Muscle of arm (tissue), 12 donors: ENCODE data around the gene CCDC182. TPM values are rescaled to one million over a fixed set of nuclear protein-coding genes. Genes with fewer than 3 reads are reported as not detected.

ENCODE experiments used
- DNase-seq: peaks from one replicate; pipeline ENCODE4 v3.0.0-alpha.2; 2013
- polyA plus RNA-seq, 12 donors: library from polyadenylated mRNA; unstranded; fragments of 120-200 nt; gene quantifications; one replicate each; pipeline ENCODE4 v1.2.1, GENCODE V29; 2013; ENCODE audit not compliant: insufficient read length in 12 of 12

Gene CCDC182
- polyA plus RNA-seq, 12 donors, result not detected

GRCh38 chr17:57697891-57698711, 47.0 kb downstream of the CCDC182 start:
- DNase-seq, result no peak

GRCh38 chr17:57697197-57697596, 47.9 kb downstream of the CCDC182 start:
- no peak for DNase-seq

- no peak for DNase-seq
Measured at GRCh38 chr17:57696050-57696449, 49.0 kb downstream of the CCDC182 start.

Other genes starting within 250 kb of the CCDC182 start
- 10 to 100 TPM in 11 of 12 donors, not detected in 1; 23.4 to 42.0 (median 33.2) TPM for gene MRPS23, start 104.7 kb upstream of the CCDC182 start, polyA plus RNA-seq
- gene CUEDC1, start 210.1 kb upstream of the CCDC182 start, polyA plus RNA-seq, result 10 to 100 TPM in 11 of 12 donors, not detected in 1; 39.6 to 81.1 (median 49.1) TPM
- gene VEZF1, start 243.0 kb upstream of the CCDC182 start, polyA plus RNA-seq, result 10 to 100 TPM in 11 of 12 donors, not detected in 1; 41.1 to 77.1 (median 54.7) TPM